Stimulated activated CD8-positive, alpha-beta memory T cell treated with anti-CD3 and anti-CD28 coated beads, Interleukin-12 subunit alpha, Interleukin-12 subunit beta, amount 100 ng/mL, for 1 hour (primary cell): ENCODE data around the gene GTF2A1L.
"Not testable (repeated sequence)": the region's sequence is repeated elsewhere in the genome, so short reads cannot be mapped to it uniquely, and the experiment has no call there.

Source experiments
- DNase-seq: peaks from one replicate; pipeline ENCODE4 v3.0.0-alpha.2; 2020; ENCODE audit warnings: low read depth

GTF2A1L gene, protein sequence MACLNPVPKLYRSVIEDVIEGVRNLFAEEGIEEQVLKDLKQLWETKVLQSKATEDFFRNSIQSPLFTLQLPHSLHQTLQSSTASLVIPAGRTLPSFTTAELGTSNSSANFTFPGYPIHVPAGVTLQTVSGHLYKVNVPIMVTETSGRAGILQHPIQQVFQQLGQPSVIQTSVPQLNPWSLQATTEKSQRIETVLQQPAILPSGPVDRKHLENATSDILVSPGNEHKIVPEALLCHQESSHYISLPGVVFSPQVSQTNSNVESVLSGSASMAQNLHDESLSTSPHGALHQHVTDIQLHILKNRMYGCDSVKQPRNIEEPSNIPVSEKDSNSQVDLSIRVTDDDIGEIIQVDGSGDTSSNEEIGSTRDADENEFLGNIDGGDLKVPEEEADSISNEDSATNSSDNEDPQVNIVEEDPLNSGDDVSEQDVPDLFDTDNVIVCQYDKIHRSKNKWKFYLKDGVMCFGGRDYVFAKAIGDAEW

DNA sequence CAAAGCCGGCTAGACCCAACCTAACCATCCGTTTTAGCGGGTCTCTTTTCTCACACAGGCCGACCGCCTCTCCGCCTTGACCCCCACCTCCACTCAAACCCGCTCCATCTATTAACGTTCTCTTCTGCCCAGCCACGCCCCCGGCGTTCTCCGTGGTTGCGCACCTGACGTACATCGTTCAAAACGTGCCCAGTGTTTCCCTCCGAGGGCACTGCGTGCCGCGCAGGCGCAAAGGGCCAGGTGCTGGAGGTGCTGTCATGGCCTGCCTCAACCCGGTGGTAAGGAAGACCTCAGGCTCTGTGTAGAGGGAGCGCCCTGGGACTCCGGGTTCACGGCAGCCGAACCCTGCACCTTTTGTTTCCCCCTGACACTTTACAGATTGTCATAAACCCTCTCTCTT, at the start of gene GTF2A1L:
TSS of gene GTF2A1L (plus strand) at position 239 of the 400 bp plus-strand sequence. CDS start at position 258, 19 bp downstream.
- DNase-seq: no peak

DNA sequence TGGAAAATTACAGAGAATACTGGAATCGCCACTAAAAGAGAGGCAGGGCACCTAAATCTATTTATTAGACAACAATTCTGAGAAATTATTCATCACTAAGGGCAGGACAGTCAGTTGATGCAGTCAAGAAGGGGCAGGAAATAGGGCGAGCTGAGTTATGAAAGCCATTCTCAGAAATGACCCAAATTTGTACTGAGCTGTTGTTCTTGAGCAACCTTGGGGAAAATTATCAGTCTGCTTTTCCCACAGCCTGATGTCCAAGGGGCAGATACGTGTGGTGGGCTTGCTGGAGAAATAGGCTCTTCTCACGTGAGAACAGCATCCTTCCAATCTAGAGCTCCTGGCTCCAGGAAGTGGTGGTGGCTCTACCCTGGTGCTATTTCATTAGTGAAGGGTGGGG, 49.1 kb upstream of the GTF2A1L start:
- no peak for DNase-seq

DNA sequence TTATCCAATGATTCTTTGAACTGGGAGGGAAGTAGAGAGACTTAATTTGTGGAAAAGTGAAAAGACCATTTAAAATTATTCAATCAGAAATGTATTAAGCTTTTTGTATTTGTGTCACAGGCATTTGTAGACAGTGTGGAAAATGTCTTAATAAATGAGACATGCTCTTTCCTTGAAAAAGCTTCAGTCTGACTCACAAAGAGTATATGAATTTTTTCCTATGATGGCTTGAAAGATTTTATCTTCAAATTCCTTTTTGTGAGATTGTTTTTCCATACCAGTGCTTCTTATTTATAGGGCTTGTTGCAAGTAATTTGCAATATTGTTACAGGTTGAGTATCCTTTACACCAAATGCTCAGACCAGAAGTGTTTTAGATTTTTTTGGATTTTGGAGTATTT, 48.2 kb upstream of the GTF2A1L start:
- DNase-seq: no peak

DNA sequence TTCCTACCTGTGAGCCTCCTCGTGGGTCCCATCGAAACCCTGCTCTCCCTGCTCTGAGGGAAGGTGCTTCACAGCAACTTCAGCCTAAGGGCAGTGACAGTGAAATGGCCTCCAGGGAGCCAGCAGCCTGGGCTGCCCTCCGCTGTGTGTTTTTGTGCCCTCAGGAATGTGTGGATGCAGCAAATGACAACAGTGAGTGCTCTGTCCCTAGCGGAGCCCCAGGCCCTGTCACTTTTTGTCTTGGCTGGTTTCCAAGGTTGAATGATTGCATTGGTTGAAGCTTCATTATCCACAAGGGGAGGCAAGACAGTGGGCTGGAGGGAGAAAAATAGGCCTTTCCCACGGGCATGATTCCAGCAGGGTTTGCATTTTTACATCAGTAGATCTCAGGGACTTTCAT, 44.8 kb upstream of the GTF2A1L start:
- DNase-seq: no peak

DNA sequence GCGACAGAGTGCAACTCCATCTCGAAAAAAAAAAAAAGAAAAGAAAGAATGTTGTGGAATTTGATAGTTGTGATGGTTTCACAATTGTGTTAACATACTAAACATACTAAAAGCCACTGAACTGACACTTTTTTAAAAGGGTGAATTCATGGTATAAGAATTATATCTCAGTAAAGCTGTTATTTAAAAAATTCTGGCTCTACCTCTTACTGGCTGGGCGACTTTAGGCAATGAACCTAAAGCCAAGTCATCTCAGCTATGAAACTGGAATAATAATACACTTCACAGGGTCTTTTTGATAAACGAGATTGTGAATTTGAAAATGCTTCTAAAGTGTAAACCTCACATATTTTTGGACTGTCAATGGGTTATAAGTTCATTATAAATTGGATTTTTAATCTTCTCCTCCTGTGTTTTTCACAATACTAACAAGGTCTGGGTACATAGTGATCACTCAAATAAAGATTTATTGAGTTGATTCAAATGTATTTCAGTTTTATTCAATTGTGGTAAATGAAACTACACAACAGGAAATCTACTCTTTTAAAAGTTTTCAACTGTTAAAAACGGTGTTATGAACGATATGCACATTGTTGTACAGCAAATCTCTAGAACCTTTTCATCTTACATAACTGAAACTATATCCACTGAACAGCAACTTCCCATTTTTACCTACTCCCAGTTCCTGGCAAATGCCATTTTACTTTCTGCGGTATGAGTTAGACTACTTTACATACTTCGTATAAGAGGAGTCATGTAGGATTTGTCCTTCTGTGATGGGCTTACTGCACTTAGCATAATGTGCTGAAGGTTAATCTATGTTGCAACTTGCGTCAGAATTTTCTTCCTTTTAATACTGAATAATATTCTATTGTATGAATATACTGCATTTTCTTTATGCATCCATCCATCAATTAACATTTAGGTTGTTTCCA, 43.0 kb upstream of the GTF2A1L start:
- DNase-seq: no peak

DNA sequence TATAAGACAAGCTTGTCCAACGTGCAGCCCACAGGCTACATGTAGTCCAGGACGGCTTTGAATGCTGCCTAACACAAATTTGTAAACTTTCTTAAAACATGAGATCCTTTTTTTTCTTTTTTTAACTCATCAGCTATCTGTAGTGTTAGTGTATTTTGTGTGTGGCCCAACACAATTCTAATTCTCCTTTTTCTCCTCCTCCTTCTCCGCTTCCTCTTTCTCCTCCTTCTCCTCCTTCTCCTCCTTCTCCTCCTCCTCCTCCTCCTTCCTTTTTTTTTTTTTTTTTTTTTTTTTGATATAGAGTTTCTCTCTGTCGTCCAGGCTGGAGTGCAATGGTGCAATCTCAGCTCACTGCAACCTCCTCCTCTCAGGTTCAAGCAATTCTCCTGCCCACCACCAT, 39.3 kb upstream of the GTF2A1L start:
- DNase-seq: no peak

DNA sequence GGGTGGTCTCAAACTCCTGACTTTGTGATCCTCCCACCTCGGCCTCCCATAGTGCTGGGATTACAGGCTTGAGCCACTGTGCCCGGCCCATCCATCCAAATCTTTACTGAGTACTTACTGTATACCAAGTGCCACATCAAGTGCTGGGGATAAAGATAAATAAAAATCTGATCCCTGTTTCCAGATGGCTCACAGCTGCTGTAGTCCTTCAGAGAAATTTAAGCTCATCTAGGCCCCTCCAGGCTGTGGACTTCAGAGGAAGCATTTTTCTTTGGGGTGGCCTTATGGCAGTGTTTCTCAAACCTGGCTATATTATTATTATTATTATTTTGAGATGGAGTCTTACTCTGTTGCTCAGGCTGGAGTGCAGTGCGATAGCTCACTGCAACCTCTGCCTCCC, 33.7 kb upstream of the GTF2A1L start:
- no peak for DNase-seq

DNA sequence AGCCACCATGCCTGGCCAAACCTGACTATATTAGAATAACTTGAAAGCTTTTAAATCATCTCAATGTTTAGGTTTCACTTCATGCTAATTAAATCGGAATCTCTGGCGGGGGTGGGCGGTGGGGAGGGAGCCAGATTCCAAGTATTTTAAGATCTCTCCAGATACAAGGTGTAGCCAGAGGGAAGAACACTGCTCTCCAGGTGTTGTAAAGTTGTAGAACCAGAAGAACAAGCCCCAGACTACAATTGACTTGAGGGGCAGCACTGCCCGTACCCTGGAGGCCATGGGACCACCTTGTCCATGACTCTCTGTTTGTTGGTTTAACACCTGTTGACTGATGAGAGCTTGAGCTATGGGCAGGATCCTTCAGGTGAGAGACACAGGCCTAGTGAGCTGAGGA, 33.1 kb upstream of the GTF2A1L start:
- DNase-seq: no peak

DNA sequence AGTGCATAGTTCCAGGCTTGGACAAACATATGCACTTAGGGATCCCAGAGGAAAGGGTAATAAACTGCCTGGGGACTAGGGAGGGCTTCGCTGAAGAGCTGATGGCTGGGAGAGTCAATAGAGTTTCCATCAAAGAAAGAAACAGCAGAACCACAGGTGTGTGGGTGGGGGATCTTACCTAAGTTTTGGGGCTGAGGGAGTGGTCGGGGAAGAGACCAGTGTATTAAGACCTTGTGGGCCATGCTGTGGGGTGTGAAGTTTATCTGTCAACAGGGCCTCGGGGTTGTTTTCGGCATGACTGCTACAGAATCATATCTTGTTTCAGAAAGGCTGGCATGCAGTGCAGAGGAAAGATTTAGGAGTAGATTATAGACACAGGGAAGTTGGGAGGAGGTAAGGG, 31.2 kb upstream of the GTF2A1L start:
- no peak for DNase-seq

DNA sequence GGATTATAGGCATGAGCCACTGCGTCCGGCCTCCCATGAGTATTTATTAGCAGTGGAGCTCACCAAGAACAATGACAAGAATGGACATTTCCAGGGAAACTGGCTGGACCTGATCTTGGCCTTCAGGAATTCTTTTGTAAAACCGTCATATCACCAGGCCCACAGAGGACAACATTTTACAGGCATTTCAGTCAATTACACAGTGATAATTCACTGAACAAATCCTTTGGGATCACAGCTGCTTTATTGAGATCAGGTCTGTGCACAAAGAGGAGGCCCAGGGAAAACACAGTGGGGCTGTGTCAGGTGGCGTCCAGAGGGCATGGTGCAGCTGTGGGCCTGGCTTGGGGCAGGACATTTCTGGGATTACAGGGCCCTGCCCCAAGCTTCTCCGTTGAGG, 30.1 kb upstream of the GTF2A1L start:
- DNase-seq: no peak

DNA sequence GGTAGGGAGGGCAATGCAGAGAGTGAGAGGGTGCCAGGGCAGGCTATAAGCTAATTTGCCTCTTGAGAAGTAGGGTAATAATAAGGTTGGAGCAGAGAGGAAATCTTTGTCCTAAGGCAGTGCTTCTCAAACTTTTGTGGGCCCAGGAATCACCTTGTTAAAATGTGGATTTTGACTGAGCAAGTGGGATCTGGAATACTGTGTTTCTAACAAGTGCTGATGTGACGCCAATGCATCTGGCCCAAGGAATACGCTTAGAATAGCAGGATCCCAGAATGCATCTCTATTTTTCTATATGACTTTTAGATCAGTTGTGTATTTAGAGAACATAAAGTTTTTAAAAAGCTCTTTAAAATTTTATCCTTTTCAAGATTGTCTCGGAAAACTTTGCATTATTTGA, 29.7 kb upstream of the GTF2A1L start:
- DNase-seq: no peak

DNA sequence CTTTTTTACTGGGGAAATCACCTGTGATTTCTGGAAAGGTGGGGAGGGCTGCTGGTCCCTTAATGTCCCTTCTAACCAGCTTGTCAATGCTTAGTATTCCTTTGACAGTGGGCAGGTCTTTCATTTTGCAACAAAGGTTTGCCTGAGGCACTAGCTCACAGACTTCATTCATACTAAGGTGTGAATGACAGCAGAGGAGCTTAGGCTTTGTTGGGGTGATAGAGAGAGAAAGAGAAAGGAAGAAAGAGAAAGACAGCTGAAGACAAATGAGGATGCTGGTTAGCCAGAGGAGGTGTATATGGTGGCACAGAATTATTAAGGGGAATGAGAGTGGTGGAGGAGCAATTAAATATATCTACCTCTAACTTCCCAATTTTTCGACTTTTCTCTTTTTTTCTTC, 28.9 kb upstream of the GTF2A1L start:
- DNase-seq: no peak

DNA sequence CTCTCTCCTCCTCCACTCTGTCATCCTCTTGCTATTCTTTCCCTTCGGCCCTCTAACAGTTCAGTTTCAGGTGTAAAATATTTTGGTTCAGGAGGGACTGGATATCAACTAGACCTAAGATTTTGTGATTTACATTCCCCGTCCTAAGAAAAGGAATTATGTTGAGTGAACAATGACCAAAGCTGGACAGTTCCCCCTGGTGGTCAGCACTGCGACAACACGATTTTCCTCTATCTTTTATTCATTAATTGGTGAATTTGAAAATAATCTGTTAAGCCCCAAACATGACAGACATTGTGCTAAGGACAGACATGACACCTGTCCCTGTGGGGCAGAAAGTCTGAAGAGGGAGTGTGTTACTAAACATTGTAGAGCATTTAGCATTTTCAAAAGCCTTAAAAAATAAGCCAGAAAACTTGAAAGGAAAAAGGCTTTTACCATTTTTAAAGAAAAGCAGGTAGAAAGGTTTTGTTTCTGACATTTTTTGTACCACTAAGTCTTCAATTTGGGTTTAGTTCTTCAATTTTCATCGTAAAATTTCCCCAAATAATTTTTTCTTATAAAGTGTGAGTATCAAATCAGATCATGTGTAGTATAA, 28.4 kb upstream of the GTF2A1L start:
- no peak for DNase-seq

DNA sequence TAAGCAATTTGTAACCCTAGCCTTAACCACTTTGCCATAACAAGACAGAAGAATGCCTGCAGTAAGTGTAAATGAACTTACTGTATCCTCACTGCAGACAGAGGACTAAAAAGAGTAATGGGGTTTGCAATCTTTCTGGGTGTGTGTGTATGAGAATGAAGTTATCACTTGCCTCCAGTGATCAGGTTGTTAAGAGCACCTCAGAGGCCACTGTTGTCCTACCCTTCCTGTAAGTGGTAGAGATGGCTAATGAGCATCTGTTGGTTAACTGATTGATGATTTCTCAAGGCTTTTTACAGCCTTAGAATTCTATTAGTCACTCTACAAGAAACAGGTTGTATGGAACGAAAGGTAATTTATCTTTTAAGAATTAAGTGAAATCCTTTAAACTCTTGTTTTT, 27.6 kb upstream of the GTF2A1L start:
- no peak for DNase-seq

DNA sequence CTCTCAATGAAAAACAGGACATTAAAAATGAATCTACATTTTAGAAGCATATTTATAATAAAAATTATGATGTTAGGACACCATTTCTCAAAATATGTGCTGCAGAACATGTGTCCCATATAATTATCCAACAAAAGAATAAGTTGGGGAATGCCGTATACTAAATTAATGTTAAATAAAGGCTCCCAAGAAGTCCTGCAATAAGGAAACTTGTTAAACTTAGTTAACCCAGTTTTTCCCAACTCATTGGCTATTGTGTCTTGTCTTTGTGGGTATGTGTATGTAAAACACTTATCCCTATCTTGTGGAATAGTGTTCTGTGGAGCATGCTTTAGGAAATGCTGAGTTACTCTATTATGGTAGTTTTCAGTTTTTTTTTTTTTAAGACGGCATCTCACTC, 25.6 kb upstream of the GTF2A1L start:
- no peak for DNase-seq

DNA sequence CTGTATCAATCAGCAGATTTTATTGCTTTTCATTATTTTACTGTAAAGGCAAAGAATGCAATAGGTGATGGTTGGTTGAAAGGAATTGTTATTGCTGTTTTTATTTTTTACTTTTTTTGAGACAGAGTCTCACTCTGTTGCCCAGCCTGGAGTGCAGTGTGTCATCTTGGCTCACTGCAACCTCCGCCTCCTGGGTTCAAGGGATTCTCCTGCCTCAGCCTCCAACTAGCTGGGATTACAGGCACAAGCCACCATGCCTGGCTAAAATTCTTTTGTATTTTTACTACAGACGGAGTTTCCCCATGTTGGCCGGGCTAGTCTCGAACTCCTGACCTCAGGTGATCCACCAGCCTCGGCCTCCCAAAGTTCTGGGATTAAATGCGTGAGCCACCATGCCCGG, 20.9 kb upstream of the GTF2A1L start:
- DNase-seq: not testable (repeated sequence)

DNA sequence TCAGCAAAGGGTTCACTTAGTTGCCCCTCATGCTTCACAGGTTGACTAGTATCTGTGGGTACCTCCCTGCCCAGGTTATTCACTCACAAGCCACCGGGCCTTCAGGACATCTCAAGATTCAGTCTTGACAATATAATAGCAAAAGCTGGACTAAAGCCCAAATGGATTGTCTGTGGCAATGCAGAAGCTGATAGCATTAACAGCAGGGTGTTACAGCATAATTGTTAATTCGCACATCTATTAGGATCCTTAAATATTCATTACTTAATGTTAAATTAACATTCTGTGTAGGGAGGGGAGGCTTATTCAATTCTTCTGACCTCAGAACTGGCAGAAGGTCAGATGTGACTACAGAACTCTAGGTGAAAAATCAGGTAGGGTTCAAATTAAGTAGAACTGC, 20.2 kb upstream of the GTF2A1L start:
- DNase-seq: no peak

DNA sequence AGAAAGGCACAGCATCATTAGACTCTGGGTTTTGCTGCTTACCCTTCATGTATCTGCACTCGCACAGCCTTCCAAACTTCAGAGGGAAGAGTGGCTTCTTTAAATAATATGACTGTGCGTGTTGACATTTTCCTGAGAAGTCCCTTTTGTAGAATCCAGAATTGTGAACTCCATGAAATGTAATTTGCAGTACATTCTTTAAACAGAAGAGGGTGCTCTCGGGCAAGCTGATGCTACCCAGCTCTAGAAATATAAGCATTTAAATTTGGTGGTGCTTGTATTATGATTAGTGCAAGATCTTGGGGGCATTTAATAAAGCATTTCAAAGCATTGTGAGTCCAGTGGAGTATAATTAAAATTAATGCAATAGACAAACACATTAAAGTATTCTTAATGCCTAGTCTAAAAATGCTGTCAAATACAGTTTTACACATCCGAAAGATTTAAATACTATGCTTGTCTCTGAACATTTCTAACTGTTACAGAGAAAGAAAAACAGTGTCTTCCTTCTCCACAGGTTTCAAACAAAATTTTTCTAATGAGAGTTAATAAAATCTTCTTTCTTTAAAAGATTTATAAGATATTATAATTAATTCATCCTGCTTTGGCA, 17.3 kb upstream of the GTF2A1L start:
- DNase-seq: no peak

DNA sequence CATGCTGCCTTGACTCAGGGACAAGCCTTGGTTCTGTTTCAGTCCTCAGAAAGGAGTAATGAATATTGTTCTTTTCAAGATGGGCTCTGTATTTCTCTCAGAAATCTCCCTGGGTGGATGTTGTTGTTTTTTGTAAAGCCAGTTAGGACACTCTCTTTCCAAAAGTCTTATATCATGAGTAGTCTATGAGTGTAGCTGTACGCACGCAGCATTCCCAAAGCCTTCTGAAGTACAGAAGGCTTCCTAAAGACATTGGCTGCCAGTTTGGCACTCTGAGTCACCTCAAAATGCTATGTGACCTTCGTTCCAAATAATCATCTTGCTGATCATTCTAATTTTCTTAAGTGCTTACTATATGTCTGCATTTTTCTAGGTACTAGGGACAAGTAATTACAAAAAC, 16.7 kb upstream of the GTF2A1L start:
- DNase-seq: no peak

DNA sequence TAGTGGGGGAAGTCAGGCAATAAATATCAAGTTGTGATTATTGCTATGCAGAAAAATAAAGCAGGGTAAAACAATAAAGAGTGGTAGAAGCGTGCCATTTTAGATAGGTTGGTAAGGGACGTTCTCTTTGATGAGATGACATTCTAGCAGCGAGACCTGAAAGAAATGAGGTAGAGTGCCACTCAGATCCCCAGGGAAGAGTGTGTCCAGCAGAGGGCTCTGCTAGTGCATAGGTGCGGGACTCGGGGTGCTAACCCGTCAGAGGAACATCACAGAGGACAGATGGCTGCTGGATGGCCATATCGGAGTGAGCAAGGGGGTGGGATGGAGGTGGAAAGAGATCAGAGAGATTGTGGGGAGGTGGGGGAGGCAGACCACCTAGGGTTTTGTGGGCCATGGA, 16.3 kb upstream of the GTF2A1L start:
- no peak for DNase-seq

DNA sequence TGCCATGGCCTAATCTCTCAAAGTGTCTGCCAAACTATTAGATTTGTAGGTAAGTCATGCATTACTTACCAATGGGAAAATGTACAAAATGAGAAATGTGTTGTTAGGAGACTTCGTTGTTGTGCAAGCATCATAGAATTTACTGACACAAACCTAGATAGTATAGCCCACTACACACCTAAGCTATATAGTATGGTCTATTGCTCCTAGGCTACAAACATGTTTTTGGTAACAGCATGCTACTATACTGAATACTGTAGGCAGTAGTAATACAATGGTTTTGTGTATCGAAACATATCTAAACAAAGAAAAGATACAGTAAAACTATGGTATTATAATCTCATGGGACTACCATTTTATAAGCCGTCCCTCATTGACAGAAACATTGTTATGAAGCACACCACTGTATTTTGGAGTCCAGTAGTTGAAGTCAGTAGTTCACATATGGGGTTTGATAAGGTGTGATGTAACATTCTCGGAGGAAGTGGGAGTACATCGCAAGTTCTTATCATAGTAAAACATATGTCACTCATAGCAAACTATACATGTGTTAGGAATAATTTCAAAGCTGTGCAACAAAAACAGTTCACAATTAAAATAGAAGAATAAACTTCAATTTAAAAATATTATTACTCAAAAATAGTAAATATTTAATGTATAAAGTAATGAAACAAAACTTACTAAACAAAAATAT, 12.0 kb upstream of the GTF2A1L start:
- no peak for DNase-seq
